ENCODE results near the gene SLC44A5. TPM values are rescaled to one million over a fixed set of nuclear protein-coding genes. Genes with fewer than 3 reads are reported as not detected.

The SLC44A5 gene
- total RNA-seq, 1 experiment from 2014 or later, result 0.80 TPM

- intact Hi-C loops (cut with micrococcal nuclease; ENCODE audit: unreplicated experiment), result no loop called here
- no peak for DNase-seq (ENCODE audit: low spot score)
- BruUV-seq (replicated peaks), result no TSS peak
- Histone ChIP-seq H3K9me3 (ENCODE audit: low read depth, low read length, poor library complexity, severe bottlenecking) (no peaks in the 10 kb centered on the region), H3K4me3 (ENCODE audit: low read depth, low read length, poor library complexity, severe bottlenecking) (no peak overlapping the region), H3K27me3 (replicated peaks; ENCODE audit: insufficient read depth, low read depth, low read length, poor library complexity) (no peaks in the 10 kb centered on the region), H3K36me3 (ENCODE audit: insufficient read depth, low read length, poor library complexity, severe bottlenecking) (no peaks in the 10 kb centered on the region), H3K27ac (ENCODE audit: low read depth, low read length, poor library complexity, severe bottlenecking) (no peak overlapping the region), H3K4me1 (ENCODE audit: insufficient read depth, low read length, poor library complexity, severe bottlenecking) (no peaks in the 10 kb centered on the region)
- CTCF ChIA-PET, result no interaction called here
- POLR2A ChIA-PET (ENCODE audit: low non-redundant PET), result no interaction called here
- TF ChIP-seq CTCF (conservative IDR thresholded peaks at IDR 0.05; ENCODE audit: low read depth, low read length) (no peak), EZH2 (IDR thresholded peaks at IDR 0.05; ENCODE audit: borderline replicate concordance, low read depth, low read length, poor library complexity, severe bottlenecking) (no peak)
These were observed 51.1 kb downstream of the SLC44A5 start for GRCh38 chr1:75559800-75560199.

- no peak overlapping the region for H3K27ac ChIP-seq (ENCODE audit: low read depth, low read length, poor library complexity, severe bottlenecking)
- no peaks in the 10 kb centered on the region for H3K4me1 ChIP-seq (ENCODE audit: insufficient read depth, low read length, poor library complexity, severe bottlenecking)
- POLR2A ChIA-PET (ENCODE audit: low non-redundant PET), result no interaction called here
- CTCF ChIA-PET, result no interaction called here
- BruUV-seq (replicated peaks), result no TSS peak
- H3K36me3 ChIP-seq (ENCODE audit: insufficient read depth, low read length, poor library complexity, severe bottlenecking), result no peaks in the 10 kb centered on the region
- TF ChIP-seq EZH2 (IDR thresholded peaks at IDR 0.05; ENCODE audit: borderline replicate concordance, low read depth, low read length, poor library complexity, severe bottlenecking), result no peak
- TF ChIP-seq CTCF (conservative IDR thresholded peaks at IDR 0.05; ENCODE audit: low read depth, low read length), result no peak
- no peak for DNase-seq (ENCODE audit: low spot score)
- no peaks in the 10 kb centered on the region for H3K9me3 ChIP-seq (ENCODE audit: low read depth, low read length, poor library complexity, severe bottlenecking)
- intact Hi-C loops (cut with micrococcal nuclease; ENCODE audit: unreplicated experiment), result no loop called here
- H3K4me3 ChIP-seq (ENCODE audit: low read depth, low read length, poor library complexity, severe bottlenecking), result no peak overlapping the region
- H3K27me3 ChIP-seq (replicated peaks; ENCODE audit: insufficient read depth, low read depth, low read length, poor library complexity), result no peaks in the 10 kb centered on the region
These were observed 51.8 kb downstream of the SLC44A5 start for GRCh38 chr1:75559136-75559535.

GRCh38 chr1:75554870-75555269 lies 56.0 kb downstream of the SLC44A5 start:
- TF ChIP-seq CTCF (conservative IDR thresholded peaks at IDR 0.05; ENCODE audit: low read depth, low read length), result no peak
- TF ChIP-seq EZH2 (IDR thresholded peaks at IDR 0.05; ENCODE audit: borderline replicate concordance, low read depth, low read length, poor library complexity, severe bottlenecking), result no peak
- ChIA-PET CTCF (no interaction called here), POLR2A (ENCODE audit: low non-redundant PET) (no interaction called here)
- intact Hi-C loops (cut with micrococcal nuclease; ENCODE audit: unreplicated experiment), result no loop called here
- H3K36me3 ChIP-seq (ENCODE audit: insufficient read depth, low read length, poor library complexity, severe bottlenecking), result no peaks in the 10 kb centered on the region
- BruUV-seq (replicated peaks), result no TSS peak
- H3K27me3 ChIP-seq (replicated peaks; ENCODE audit: insufficient read depth, low read depth, low read length, poor library complexity), result no peaks in the 10 kb centered on the region
- DNase-seq (ENCODE audit: low spot score), result no peak
- H3K4me3 ChIP-seq (ENCODE audit: low read depth, low read length, poor library complexity, severe bottlenecking), result no peak overlapping the region
- no peaks in the 10 kb centered on the region for H3K9me3 ChIP-seq (ENCODE audit: low read depth, low read length, poor library complexity, severe bottlenecking)
- no peak overlapping the region for H3K27ac ChIP-seq (ENCODE audit: low read depth, low read length, poor library complexity, severe bottlenecking)
- H3K4me1 ChIP-seq (ENCODE audit: insufficient read depth, low read length, poor library complexity, severe bottlenecking), result no peaks in the 10 kb centered on the region
